Mesendoderm (in vitro differentiated cells): ENCODE results near the gene ALG14.

Experiments
- DNase-seq: peaks from one replicate; pipeline ENCODE4 v3.0.0; 2013
- H2AK5ac ChIP-seq: 2 replicates; pipeline ENCODE4 v1.6.1; 2013; ENCODE audit warnings: low read length, inconsistent platforms
- H2BK120ac ChIP-seq: 2 replicates; pipeline ENCODE4 v1.6.1; 2013; ENCODE audit warnings: low read depth, mild to moderate bottlenecking, low read length, moderate library complexity, mixed read lengths
- H2BK15ac ChIP-seq: replicated peaks from 2 replicates; pipeline ENCODE4 v1.6.1; 2013; ENCODE audit warnings: low read depth, mild to moderate bottlenecking, moderate library complexity
- H2BK5ac ChIP-seq: 2 replicates; pipeline ENCODE4 v1.6.1; 2013; ENCODE audit warnings: low read length, inconsistent platforms
- H3K18ac ChIP-seq: 2 replicates; pipeline ENCODE4 v1.6.1; 2013; ENCODE audit warnings: mild to moderate bottlenecking, low read length, mixed read lengths
- H3K23ac ChIP-seq: one replicate; pipeline ENCODE4 v1.6.1; 2013; ENCODE audit warnings: low read length
- H3K27ac ChIP-seq: 2 replicates; pipeline ENCODE4 v1.5.1; 2013; ENCODE audit warnings: low read depth, mild to moderate bottlenecking, inconsistent platforms, low read length, moderate library complexity
- H3K27me3 ChIP-seq: 2 replicates; pipeline ENCODE4 v1.6.1; 2013; ENCODE audit warnings: low read length, control low read depth, mild to moderate bottlenecking, inconsistent platforms; ENCODE audit not compliant: insufficient read depth, poor library complexity
- H3K36me3 ChIP-seq: 2 replicates; pipeline ENCODE4 v1.6.1; 2013; ENCODE audit warnings: low read length, inconsistent platforms; ENCODE audit not compliant: control insufficient read depth, insufficient read depth
- H3K4ac ChIP-seq: one replicate; pipeline ENCODE4 v1.6.1; 2013; ENCODE audit warnings: low read depth, mild to moderate bottlenecking, low read length, moderate library complexity
- H3K4me1 ChIP-seq: 2 replicates; pipeline ENCODE4 v1.6.1; 2013; ENCODE audit warnings: low read depth, low read length, inconsistent platforms; ENCODE audit not compliant: control insufficient read depth
- H3K4me2 ChIP-seq: 2 replicates; pipeline ENCODE4 v1.6.1; 2013; ENCODE audit warnings: low read length
- H3K4me3 ChIP-seq: 2 replicates; pipeline ENCODE4 v1.5.1; 2013; ENCODE audit warnings: mild to moderate bottlenecking, low read length
- H3K56ac ChIP-seq: one replicate; pipeline ENCODE4 v1.6.1; 2013; ENCODE audit warnings: low read length
- H3K79me1 ChIP-seq: 2 replicates; pipeline ENCODE4 v1.6.1; 2013; ENCODE audit warnings: low read length, inconsistent platforms
- H3K79me2 ChIP-seq: 2 replicates; pipeline ENCODE4 v1.6.1; 2013; ENCODE audit warnings: mild to moderate bottlenecking, low read length; ENCODE audit not compliant: control insufficient read depth, insufficient read depth
- H3K9ac ChIP-seq: 2 replicates; pipeline ENCODE4 v1.6.1; 2013; ENCODE audit warnings: low read length, inconsistent platforms
- H4K5ac ChIP-seq: one replicate; pipeline ENCODE4 v1.6.1; 2013; ENCODE audit warnings: low read length
- H4K8ac ChIP-seq: one replicate; pipeline ENCODE4 v1.6.1; 2013; ENCODE audit warnings: low read depth, mild to moderate bottlenecking, control low read depth, low read length, moderate library complexity
- WGBS: extraction: QIAGEN DNeasy Blood & Tissue Kit; methylation state at CpG from one replicate; pipeline ENCODE4 v1.1.7; 2013; ENCODE audit warnings: low lambda C conversion rate, missing lambda C conversion rate; ENCODE audit not compliant: insufficient coverage; ENCODE audit errors: extremely low coverage; 5-methylcytosine and 5-hydroxymethylcytosine counted together

ALG14 gene

DNA sequence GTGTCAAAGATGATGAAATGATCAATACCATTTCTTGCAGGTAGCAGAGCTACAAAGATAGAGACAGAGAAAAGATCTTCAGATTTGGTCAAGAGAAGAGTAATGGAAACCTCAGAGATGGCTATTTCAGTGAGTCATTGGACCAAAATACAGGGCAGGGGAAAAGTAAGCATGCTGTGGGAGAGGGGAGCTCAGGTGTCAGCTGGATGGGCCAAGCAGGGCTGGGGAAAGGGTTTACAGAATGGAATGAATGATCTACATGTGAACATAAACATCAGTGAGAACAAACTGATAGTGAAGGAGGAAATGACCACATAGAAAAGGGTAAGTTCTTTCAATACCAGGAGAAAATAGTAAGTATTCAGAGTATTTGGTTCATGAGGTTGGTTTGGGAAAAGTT is 84.4 kb downstream of the ALG14 start:
- Histone ChIP-seq H3K36me3 (no peaks in the 10 kb centered on the region), H3K56ac (no peak overlapping the region), H2BK15ac (no peak overlapping the region), H2BK5ac (no peak overlapping the region), H2AK5ac (no peak overlapping the region), H3K4me3 (no peak overlapping the region), H3K27me3 (no peaks in the 10 kb centered on the region), H3K9ac (no peak overlapping the region), H3K27ac (no peak overlapping the region), H3K23ac (no peak overlapping the region), H3K18ac (no peak overlapping the region), H2BK120ac (no peak overlapping the region), H4K5ac (no peak overlapping the region), H3K79me2 (no peaks in the 10 kb centered on the region), H3K79me1 (no peaks in the 10 kb centered on the region), H3K4ac (no peak overlapping the region), H3K4me2 (no peak overlapping the region), H4K8ac (no peak overlapping the region), H3K4me1 (peaks cover 1% of the 10 kb centered on the region)
- DNase-seq: no peak

- no peak for DNase-seq
- Histone ChIP-seq H2BK15ac (no peak overlapping the region), H3K27me3 (no peaks in the 10 kb centered on the region), H3K18ac (no peak overlapping the region), H3K4me3 (no peak overlapping the region), H3K23ac (no peak overlapping the region), H2BK120ac (no peak overlapping the region), H3K4me2 (no peak overlapping the region), H4K8ac (no peak overlapping the region), H3K4me1 (no peaks in the 10 kb centered on the region), H3K79me1 (no peaks in the 10 kb centered on the region), H3K9ac (no peak overlapping the region), H3K4ac (no peak overlapping the region), H3K56ac (no peak overlapping the region), H2AK5ac (no peak overlapping the region), H3K27ac (no peak overlapping the region), H4K5ac (no peak overlapping the region), H3K36me3 (no peaks in the 10 kb centered on the region), H3K79me2 (no peaks in the 10 kb centered on the region), H2BK5ac (no peak overlapping the region)
- WGBS: no CpG with 5 or more reads among the region's 6 CpGs
These were observed 86.0 kb downstream of the ALG14 start for GRCh38 chr1:94986783-94987182.

DNA sequence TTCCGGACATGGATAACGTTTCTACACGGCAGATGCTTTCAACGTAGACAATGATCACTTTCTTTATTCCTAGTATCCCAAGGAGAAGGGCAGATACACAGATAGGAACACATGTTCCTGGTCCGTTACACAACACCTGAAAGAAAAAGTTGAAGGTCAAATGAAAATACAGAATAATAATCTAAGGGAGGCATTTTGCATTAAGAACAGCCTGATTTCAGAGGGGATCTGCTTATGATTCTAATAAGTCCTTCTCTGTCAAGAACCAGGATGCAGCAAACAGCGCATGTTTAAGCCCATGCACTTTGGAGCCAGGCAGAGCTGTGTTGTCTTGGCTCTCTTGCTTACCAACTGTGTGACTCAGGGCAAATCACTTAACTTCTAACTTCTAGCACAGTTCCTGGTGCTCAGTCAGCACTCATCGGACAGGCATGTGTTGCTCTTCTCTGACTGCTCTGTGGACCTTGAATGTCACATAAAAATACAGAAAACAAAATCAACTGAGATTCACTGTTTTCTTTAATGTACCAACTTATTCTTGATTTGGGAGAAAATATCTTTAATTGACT is 89.5 kb downstream of the ALG14 start:
- Histone ChIP-seq H3K4me3 (no peak overlapping the region), H2BK5ac (no peak overlapping the region), H4K8ac (no peak overlapping the region), H3K79me2 (no peaks in the 10 kb centered on the region), H3K23ac (no peak overlapping the region), H4K5ac (no peak overlapping the region), H3K9ac (no peak overlapping the region), H2BK15ac (no peak overlapping the region), H3K36me3 (no peaks in the 10 kb centered on the region), H3K79me1 (no peaks in the 10 kb centered on the region), H3K27ac (no peak overlapping the region), H3K27me3 (no peaks in the 10 kb centered on the region), H3K4me1 (no peaks in the 10 kb centered on the region), H3K4ac (no peak overlapping the region), H3K4me2 (no peak overlapping the region), H3K56ac (no peak overlapping the region), H2AK5ac (no peak overlapping the region), H2BK120ac (no peak overlapping the region), H3K18ac (no peak overlapping the region)
- DNase-seq: no peak
- no CpG with 5 or more reads among the region's 7 CpGs for WGBS

DNA sequence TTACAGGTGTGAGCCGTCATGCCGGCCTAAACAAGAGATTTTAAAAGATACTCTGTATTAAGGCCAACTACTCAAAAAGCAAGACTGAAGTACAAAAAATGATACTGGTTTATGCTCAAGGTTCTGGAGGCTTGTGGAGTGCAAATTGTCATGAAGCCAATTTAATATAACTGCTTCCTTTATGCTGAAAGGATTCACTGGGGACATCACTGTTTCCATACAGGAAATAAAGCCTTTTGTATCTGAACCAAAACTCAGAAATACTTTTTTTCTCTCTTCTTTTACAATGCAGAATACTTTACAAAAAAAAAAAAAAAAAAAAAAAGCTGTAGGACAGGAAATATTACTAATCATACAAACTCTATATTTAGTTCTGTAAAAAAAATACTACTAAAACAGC is 90.4 kb downstream of the ALG14 start:
- H3K27ac ChIP-seq: no peak overlapping the region
- no peak overlapping the region for H3K4ac ChIP-seq
- no peak overlapping the region for H2BK120ac ChIP-seq
- no peak overlapping the region for H2AK5ac ChIP-seq
- H3K4me3 ChIP-seq: no peak overlapping the region
- H4K8ac ChIP-seq: no peak overlapping the region
- no peaks in the 10 kb centered on the region for H3K79me1 ChIP-seq
- no peak overlapping the region for H3K23ac ChIP-seq
- no peak overlapping the region for H3K56ac ChIP-seq
- WGBS: no CpG with 5 or more reads among the region's 2 CpGs
- H3K9ac ChIP-seq: no peak overlapping the region
- no peaks in the 10 kb centered on the region for H3K79me2 ChIP-seq
- no peak overlapping the region for H2BK5ac ChIP-seq
- DNase-seq: no peak
- H3K36me3 ChIP-seq: no peaks in the 10 kb centered on the region
- no peaks in the 10 kb centered on the region for H3K27me3 ChIP-seq
- no peak overlapping the region for H2BK15ac ChIP-seq
- H3K18ac ChIP-seq: no peak overlapping the region
- no peaks in the 10 kb centered on the region for H3K4me1 ChIP-seq
- no peak overlapping the region for H4K5ac ChIP-seq
- no peak overlapping the region for H3K4me2 ChIP-seq

- H3K27me3 ChIP-seq: no peaks in the 10 kb centered on the region
- H2BK5ac ChIP-seq: no peak overlapping the region
- no peaks in the 10 kb centered on the region for H3K79me2 ChIP-seq
- no peak overlapping the region for H4K5ac ChIP-seq
- no peak for DNase-seq
- H3K4me3 ChIP-seq: no peak overlapping the region
- no peaks in the 10 kb centered on the region for H3K36me3 ChIP-seq
- no CpG with 5 or more reads among the region's 1 CpG for WGBS
- no peaks in the 10 kb centered on the region for H3K4me1 ChIP-seq
- no peak overlapping the region for H2BK120ac ChIP-seq
- H2BK15ac ChIP-seq: no peak overlapping the region
- no peak overlapping the region for H3K4me2 ChIP-seq
- no peak overlapping the region for H3K56ac ChIP-seq
- H3K79me1 ChIP-seq: no peaks in the 10 kb centered on the region
- H4K8ac ChIP-seq: no peak overlapping the region
- H2AK5ac ChIP-seq: no peak overlapping the region
- H3K18ac ChIP-seq: no peak overlapping the region
- H3K9ac ChIP-seq: no peak overlapping the region
- no peak overlapping the region for H3K23ac ChIP-seq
- H3K4ac ChIP-seq: no peak overlapping the region
- H3K27ac ChIP-seq: no peak overlapping the region
These were observed 91.2 kb downstream of the ALG14 start for GRCh38 chr1:94981575-94981973.
